Measurements from ENCODE around the gene PTBP1. TPM values are rescaled to one million over a fixed set of nuclear protein-coding genes. Genes with fewer than 3 reads are reported as not detected.

PTBP1 gene
- total RNA-seq, 2 experiments from 2014 or later = 315 to 479 TPM

DNA sequence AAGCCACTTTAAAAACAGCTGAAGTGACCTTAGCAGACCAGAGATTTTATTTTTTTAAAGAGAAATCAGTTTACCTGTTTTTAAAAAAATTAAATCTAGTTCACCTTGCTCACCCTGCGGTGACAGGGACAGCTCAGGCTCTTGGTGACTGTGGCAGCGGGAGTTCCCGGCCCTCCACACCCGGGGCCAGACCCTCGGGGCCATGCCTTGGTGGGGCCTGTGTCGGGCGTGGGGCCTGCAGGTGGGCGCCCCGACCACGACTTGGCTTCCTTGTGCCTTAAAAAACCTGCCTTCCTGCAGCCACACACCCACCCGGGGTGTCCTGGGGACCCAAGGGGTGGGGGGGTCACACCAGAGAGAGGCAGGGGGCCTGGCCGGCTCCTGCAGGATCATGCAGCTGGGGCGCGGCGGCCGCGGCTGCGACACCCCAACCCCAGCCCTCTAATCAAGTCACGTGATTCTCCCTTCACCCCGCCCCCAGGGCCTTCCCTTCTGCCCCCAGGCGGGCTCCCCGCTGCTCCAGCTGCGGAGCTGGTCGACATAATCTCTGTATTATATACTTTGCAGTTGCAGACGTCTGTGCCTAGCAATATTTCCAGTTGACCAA is 13.7 kb downstream of the PTBP1 start:
- H3K27ac ChIP-seq (ENCODE audit: low read depth, low read length, poor library complexity, severe bottlenecking) = no peak overlapping the region
- POLR2A ChIA-PET = no interaction called here
- TF ChIP-seq CTCF (conservative IDR thresholded peaks at IDR 0.05; ENCODE audit: low read length) (no peak), EZH2phosphoT487 (IDR thresholded peaks at IDR 0.05; ENCODE audit: borderline replicate concordance, low read depth, low read length) (no peak)
- no TSS peak for BruUV-seq (replicated peaks)
- no peaks in the 10 kb centered on the region for H4K20me1 ChIP-seq (ENCODE audit: insufficient read depth, low read length)
- no peaks in the 10 kb centered on the region for H3K4me1 ChIP-seq (ENCODE audit: insufficient read depth, low read length, poor library complexity, severe bottlenecking)
- intact Hi-C loops (cut with micrococcal nuclease; ENCODE audit: unreplicated experiment) = no loop called here
- no peak overlapping the region for H3K4me2 ChIP-seq (ENCODE audit: low read length)
- H3K4me3 ChIP-seq (ENCODE audit: low read depth, low read length, poor library complexity, severe bottlenecking) = no peak overlapping the region
- peaks cover 94% of the 10 kb centered on the region for H3K36me3 ChIP-seq (ENCODE audit: insufficient read depth, low read length)
- H2AFZ ChIP-seq (ENCODE audit: low read length) = no peak overlapping the region
- no peaks in the 10 kb centered on the region for H3K9me3 ChIP-seq (ENCODE audit: low read length)
- no peaks in the 10 kb centered on the region for H3K9me2 ChIP-seq (ENCODE audit: insufficient read depth, low read length)
- no peak for DNase-seq (ENCODE audit: low spot score)
- CTCF ChIA-PET (ENCODE audit: unreplicated experiment) = no interaction called here
- H3K79me2 ChIP-seq (ENCODE audit: insufficient read depth, low read depth, low read length) = no peaks in the 10 kb centered on the region

GRCh38 chr19:811506-812048 is 14.3 kb downstream of the PTBP1 start:
- no peaks in the 10 kb centered on the region for H4K20me1 ChIP-seq (ENCODE audit: insufficient read depth, low read length)
- H3K27ac ChIP-seq (ENCODE audit: low read depth, low read length, poor library complexity, severe bottlenecking) = no peak overlapping the region
- H3K36me3 ChIP-seq (ENCODE audit: insufficient read depth, low read length) = peaks cover 94% of the 10 kb centered on the region
- ChIA-PET POLR2A (no interaction called here), CTCF (ENCODE audit: unreplicated experiment) (no interaction called here)
- H2AFZ ChIP-seq (ENCODE audit: low read length) = no peak overlapping the region
- no peak for DNase-seq (ENCODE audit: low spot score)
- H3K4me3 ChIP-seq (ENCODE audit: low read depth, low read length, poor library complexity, severe bottlenecking) = no peak overlapping the region
- no peaks in the 10 kb centered on the region for H3K9me2 ChIP-seq (ENCODE audit: insufficient read depth, low read length)
- no peak overlapping the region for H3K4me2 ChIP-seq (ENCODE audit: low read length)
- TSS peak; percentile 85 for BruUV-seq (replicated peaks)
- H3K9me3 ChIP-seq (ENCODE audit: low read length) = no peaks in the 10 kb centered on the region
- no peak for TF ChIP-seq CTCF (conservative IDR thresholded peaks at IDR 0.05; ENCODE audit: low read length)
- no peak for TF ChIP-seq EZH2phosphoT487 (IDR thresholded peaks at IDR 0.05; ENCODE audit: borderline replicate concordance, low read depth, low read length)
- intact Hi-C loops (cut with micrococcal nuclease; ENCODE audit: unreplicated experiment) = no loop called here
- H3K4me1 ChIP-seq (ENCODE audit: insufficient read depth, low read length, poor library complexity, severe bottlenecking) = no peaks in the 10 kb centered on the region
- no peaks in the 10 kb centered on the region for H3K79me2 ChIP-seq (ENCODE audit: insufficient read depth, low read depth, low read length)

DNA sequence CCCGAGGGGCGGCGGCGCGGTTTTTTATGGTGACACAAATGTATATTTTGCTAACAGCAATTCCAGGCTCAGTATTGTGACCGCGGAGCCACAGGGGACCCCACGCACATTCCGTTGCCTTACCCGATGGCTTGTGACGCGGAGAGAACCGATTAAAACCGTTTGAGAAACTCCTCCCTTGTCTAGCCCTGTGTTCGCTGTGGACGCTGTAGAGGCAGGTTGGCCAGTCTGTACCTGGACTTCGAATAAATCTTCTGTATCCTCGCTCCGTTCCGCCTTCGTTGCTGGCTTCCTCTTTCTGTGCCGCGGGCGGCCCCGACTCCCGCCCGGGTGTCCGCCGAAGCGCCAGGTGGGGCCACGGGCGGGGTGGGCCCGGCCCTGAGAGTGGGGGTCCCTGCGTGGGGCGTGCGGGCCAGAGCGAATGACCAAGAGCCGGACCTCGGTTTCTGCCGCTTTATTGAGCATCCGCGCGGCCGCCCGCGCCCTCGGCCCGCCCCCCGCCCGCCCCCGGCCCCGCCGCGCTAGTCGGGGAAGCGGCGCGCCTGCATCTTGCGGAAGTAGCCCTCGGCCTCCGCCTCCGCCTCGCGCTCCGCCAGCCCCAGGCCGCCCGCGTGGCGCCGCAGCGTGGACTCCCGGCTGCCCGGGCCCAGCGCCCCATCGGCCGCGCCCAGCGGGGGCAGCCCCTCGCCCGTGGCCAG is 14.9 kb downstream of the PTBP1 start:
- intact Hi-C loops (cut with micrococcal nuclease; ENCODE audit: unreplicated experiment) = no loop called here

More for the DNA sequence above, 14.9 kb downstream of the PTBP1 start:
- Histone ChIP-seq H3K27ac (ENCODE audit: low read depth, low read length, poor library complexity, severe bottlenecking) (no peak overlapping the region), H3K4me3 (ENCODE audit: low read depth, low read length, poor library complexity, severe bottlenecking) (no peak overlapping the region), H3K79me2 (ENCODE audit: insufficient read depth, low read depth, low read length) (no peaks in the 10 kb centered on the region), H3K4me1 (ENCODE audit: insufficient read depth, low read length, poor library complexity, severe bottlenecking) (no peaks in the 10 kb centered on the region), H3K4me2 (ENCODE audit: low read length) (no peak overlapping the region), H3K9me3 (ENCODE audit: low read length) (no peaks in the 10 kb centered on the region), H2AFZ (ENCODE audit: low read length) (no peak overlapping the region), H3K9me2 (ENCODE audit: insufficient read depth, low read length) (no peaks in the 10 kb centered on the region), H4K20me1 (ENCODE audit: insufficient read depth, low read length) (no peaks in the 10 kb centered on the region), H3K36me3 (ENCODE audit: insufficient read depth, low read length) (peaks cover 89% of the 10 kb centered on the region)
- no peak for TF ChIP-seq CTCF (conservative IDR thresholded peaks at IDR 0.05; ENCODE audit: low read length)
- TF ChIP-seq EZH2phosphoT487 (IDR thresholded peaks at IDR 0.05; ENCODE audit: borderline replicate concordance, low read depth, low read length) = no peak
- BruUV-seq (replicated peaks) = no TSS peak
- ChIA-PET CTCF (ENCODE audit: unreplicated experiment) (no interaction called here), POLR2A (no interaction called here)
- no peak for DNase-seq (ENCODE audit: low spot score)

Data from OCI-LY7 (cell line).